GM13976 (cell line): Measurements from ENCODE around the gene SNED1.

Source experiments
- DNase-seq: peaks from one replicate; pipeline ENCODE4 v3.0.0; 2012; ENCODE audit warnings: low spot score
- in situ Hi-C: fragments of 300-500 bp; cut with MboI; formaldehyde crosslinking; loops from one replicate; pipeline ENCODE4 v1.12.0; 2022; ENCODE audit warnings: low sequenced_read_pairs, mixed read lengths, inconsistent platforms; ENCODE audit not compliant: unreplicated experiment
- TF ChIP-seq, protein P1 (sequence below): IDR thresholded peaks from 2 replicates; pipeline ENCODE4 v1.5.1; 2012; ENCODE audit warnings: borderline replicate concordance, mild to moderate bottlenecking; ENCODE audit not compliant: insufficient read depth; ENCODE audit errors: extremely low read depth, missing control alignments, control extremely low read depth

Gene SNED1

DNA sequence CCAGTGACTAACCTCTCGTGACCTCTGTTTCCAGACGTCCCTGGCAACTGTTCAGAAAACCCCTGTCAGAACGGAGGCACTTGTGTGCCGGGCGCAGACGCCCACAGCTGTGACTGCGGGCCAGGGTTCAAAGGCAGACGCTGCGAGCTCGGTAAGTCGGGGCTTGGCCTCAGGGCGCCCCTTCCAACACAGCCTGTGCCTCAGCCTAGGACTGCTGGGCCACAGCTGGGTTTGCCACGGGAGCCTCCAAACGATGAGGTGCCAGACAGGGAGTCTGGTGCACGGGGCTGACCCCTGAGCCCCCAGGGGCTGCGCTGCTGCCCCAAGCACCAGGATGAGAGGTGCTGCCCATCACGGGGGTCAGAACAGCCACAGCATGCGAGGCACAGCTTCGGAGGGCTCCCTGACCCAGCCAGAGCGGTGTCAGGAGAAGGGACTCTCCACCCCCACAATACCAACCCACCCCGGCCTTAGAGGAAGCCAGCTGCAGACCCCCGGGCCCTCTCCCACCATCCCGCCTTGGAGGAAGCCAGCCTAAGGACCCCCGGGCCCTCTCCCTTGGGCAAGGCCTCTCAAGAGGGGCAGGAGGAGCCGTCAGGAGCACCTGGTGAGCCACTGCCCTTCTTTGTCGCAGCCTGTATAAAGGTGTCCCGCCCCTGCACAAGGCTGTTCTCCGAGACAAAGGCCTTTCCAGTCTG, 83.4 kb downstream of the SNED1 start:
- DNase-seq, result no peak
- in situ Hi-C loops, result no loop called here
- TF ChIP-seq, protein P1, sequence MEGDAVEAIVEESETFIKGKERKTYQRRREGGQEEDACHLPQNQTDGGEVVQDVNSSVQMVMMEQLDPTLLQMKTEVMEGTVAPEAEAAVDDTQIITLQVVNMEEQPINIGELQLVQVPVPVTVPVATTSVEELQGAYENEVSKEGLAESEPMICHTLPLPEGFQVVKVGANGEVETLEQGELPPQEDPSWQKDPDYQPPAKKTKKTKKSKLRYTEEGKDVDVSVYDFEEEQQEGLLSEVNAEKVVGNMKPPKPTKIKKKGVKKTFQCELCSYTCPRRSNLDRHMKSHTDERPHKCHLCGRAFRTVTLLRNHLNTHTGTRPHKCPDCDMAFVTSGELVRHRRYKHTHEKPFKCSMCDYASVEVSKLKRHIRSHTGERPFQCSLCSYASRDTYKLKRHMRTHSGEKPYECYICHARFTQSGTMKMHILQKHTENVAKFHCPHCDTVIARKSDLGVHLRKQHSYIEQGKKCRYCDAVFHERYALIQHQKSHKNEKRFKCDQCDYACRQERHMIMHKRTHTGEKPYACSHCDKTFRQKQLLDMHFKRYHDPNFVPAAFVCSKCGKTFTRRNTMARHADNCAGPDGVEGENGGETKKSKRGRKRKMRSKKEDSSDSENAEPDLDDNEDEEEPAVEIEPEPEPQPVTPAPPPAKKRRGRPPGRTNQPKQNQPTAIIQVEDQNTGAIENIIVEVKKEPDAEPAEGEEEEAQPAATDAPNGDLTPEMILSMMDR, result no peak

DNA sequence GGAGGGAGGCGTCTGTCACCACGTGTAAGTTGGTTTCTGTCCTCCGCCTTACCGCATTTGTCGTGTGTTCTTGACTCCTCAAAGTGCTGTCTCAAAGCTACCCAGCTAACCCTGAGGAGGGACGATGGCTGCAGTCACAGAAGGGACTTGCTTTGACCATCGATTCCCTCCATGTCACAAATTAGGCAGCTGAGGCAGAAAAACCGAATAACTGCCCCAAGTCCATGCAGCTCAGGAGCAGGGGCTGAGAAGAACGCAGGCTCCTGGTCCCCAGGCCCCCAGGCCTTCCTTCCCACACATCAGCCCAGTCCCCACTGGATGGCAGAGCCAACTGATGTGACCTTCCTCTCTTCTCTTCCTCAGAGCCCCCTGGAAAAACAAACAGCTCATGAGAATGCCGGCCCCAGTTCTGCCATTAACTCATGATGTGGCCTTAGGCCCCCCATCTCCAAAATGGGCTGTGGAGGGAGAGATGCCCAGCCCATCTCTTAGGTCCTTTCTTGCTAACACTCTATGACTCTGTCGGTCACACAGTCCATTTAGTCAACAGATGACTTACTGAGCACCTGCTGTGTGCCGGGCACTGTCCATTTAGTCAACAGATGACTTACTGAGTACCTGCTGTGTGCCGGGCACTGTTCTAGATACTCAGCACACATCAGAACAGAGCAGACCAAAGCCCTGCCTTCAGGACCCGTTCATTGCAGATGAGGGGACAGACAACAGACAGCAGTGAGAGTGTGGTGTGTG, 84.1 kb downstream of the SNED1 start:
- in situ Hi-C loops, result no loop called here
- DNase-seq, result no peak
- TF ChIP-seq, protein P1, result no peak

DNA sequence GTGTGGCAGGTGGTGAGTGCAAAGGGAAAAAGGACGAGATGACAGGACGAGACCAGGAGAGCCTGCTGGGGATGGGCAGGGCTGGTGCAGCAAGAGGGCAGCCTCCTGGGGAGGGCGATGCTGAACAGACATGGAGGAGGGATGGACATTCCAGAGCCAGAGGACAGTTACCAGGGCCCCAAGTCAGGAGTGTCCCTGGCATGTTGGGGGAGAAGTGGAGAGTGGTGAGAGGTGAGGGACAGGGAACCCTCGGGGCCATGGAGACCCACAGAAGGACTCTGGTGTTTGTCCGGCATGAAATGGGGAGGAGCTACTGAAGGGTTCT, 84.6 kb downstream of the SNED1 start:
- in situ Hi-C loops, result no loop called here
- TF ChIP-seq, protein P1, result no peak
- DNase-seq, result no peak

DNA sequence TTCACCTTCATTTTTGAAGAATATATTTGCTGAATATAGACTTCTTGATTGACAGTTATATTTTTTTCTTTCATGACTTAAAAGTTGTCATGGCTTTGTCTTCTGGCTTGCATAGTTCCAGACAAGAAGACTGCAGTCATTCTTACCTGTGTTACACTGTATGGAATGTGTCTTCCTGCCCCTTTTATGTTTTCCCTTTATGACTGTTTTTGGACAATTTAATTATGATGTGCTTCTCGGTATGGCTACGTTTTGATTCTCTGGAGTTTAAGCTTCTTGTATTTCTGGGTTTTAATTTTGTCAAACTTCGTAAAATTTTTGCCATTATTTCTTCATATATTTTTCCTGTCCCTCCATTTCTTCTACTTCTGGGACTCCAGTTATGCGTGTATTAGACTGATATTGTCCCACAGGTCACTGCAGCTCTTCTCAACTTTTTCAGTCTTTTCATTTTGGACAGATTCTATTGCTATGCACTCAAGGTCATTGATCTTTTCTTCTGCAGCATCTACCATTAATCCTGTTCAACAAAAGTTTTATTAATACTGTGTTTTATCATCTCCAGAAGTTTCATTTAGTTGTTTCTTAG, 86.5 kb downstream of the SNED1 start:
- in situ Hi-C loops, result no loop called here
- no peak for DNase-seq
- TF ChIP-seq, protein P1, result no peak

DNA sequence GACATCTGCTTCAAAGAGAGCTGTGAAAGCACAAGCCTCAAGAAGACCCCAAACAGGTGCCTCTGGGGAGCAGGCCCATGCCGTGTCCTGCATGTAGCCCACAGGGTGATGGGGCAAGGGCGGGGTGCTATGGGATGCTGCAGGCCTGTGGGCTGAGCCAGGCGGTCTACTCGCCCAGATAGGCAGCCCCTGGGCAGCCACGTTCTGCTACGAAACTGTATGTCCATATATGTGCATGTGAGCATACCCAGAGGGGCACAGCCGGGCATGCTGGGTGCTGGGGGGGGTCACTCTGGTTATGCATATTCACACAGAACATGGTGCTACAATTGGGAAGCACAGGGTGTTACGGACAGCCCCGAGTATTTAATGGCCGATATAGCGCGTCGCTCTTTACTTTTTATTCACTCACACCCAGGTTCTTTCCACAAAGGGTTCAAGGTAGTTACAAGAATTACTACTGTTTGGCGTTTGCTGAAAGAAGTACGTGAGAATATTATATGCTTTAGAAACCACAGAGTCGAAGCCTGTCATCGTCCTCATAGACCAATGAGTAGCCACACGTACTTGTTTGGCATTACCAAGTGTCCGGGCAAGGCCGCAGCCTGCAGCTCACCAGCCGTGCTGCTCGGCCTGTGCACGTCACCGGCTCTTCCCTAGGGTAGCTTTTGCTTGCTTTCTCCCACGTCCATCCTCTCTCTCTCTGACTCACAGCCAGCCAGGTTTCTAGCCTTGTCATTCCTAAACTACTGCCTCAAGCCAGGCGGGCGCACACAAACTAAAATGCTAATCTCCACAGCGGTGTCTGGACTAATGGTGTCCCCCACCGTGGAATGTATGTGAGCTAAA, 89.2 kb downstream of the SNED1 start:
- TF ChIP-seq, protein P1, result no peak
- in situ Hi-C loops, result no loop called here
- peak; percentile 76 for DNase-seq

DNA sequence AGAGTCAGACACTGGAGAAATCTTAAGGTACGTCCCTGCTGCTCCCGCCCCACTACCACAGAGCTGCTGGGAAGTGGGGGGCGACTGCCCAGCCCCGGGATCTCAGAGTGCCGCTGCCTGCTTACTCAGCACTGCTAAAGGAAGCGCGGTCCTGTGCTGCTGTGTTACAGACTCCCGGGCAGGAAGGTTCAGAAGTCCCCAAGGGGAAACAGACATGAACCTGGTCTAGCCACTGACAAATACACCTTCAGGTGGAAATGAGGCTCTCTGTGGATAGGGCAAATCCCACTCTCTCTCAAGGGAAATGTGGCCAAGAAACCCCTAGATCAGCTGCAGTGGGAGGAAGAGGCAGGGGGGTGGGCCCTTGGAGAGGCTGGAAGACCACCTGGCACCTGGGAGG, 90.0 kb downstream of the SNED1 start:
- in situ Hi-C loops, result no loop called here
- peak; percentile 61 for DNase-seq
- TF ChIP-seq, protein P1, result no peak
